Measurements from ENCODE around the gene IL6R. TPM values are rescaled to one million over a fixed set of nuclear protein-coding genes. Genes with fewer than 3 reads are reported as not detected.
A peak's percentile ranks its signal among the peaks of the same experiment; 100 is the strongest.

IL6R gene
- total and polyA plus RNA-seq, 2 of the 4 experiments (the other 2 are of a cell fraction), result 5.3 to 9.5 TPM

GRCh38 chr1:154427173-154428139 lies 22.3 kb downstream of the IL6R start:
- ATAC-seq (ENCODE audit: low read depth), result peak; percentile 24

More at GRCh38 chr1:154427173-154428139, 22.3 kb downstream of the IL6R start:
- dilution Hi-C loops (cut with HindIII; ENCODE audit: low sequenced_read_pairs, unreplicated experiment) (no loop called here), in situ Hi-C loops (cut with MboI; ENCODE audit: low sequenced_read_pairs) (no loop called here), intact Hi-C loops (cut with micrococcal nuclease) (no loop called here)
- Histone ChIP-seq H2AFZ (replicated peaks; ENCODE audit: low read length, poor library complexity) (no peak overlapping the region), H3K9me3 (ENCODE audit: control insufficient read depth, insufficient read depth, low read length) (no peaks in the 10 kb centered on the region), H4K5ac (ENCODE audit: low read depth, low read length) (no peak overlapping the region; the same call in 1 of the 2 replicates), H3K4me1 (ENCODE audit: control insufficient read depth, insufficient read depth, low read length) (peaks cover 36% of the 10 kb centered on the region), H3K4me2 (ENCODE audit: low read depth, low read length) (no peak overlapping the region), H3K27me3 (ENCODE audit: control insufficient read depth, insufficient read depth, low read length) (no peaks in the 10 kb centered on the region), H2AK5ac (ENCODE audit: low read depth, low read length) (peak overlapping the region; percentile 13; the same call in 1 of the 2 replicates), H3K18ac (ENCODE audit: low read depth, low read length) (no peak overlapping the region), H3K27ac (ENCODE audit: insufficient read depth, low read length) (no peak overlapping the region), H2AK9ac (replicated peaks; ENCODE audit: low read depth, low read length, poor library complexity) (peak overlapping the region; percentile 16), H2BK15ac (ENCODE audit: low read depth, low read length) (no peak overlapping the region), H3K36me3 (ENCODE audit: control insufficient read depth, insufficient read depth, low read length) (peaks cover 13% of the 10 kb centered on the region; the same call in 1 of the 2 replicates), H3K23ac (ENCODE audit: low read depth, low read length) (no peak overlapping the region), H4K91ac (ENCODE audit: insufficient read depth, low read depth, low read length) (no peak overlapping the region), H2BK20ac (ENCODE audit: low read depth, low read length) (no peak overlapping the region), H4K8ac (ENCODE audit: low read depth in 2 of 2, low read length in 2 of 2) (no peak overlapping the region; a peak in 1 of 4 replicates), H4K20me1 (ENCODE audit: insufficient read depth, low read length) (peaks cover 46% of the 10 kb centered on the region), H3K14ac (replicated peaks; ENCODE audit: low read depth, low read length) (no peak overlapping the region), H3K4me3 (ENCODE audit: insufficient read depth, low read depth, low read length) (no peak overlapping the region), H3K4ac (ENCODE audit: low read depth, low read length) (no peak overlapping the region), H3K56ac (ENCODE audit: extremely low read depth, insufficient read depth, low read length) (no peak overlapping the region), H2BK5ac (ENCODE audit: low read depth, low read length, poor library complexity, severe bottlenecking) (no peak overlapping the region), H3K9ac (ENCODE audit: low read depth, low read length) (no peak overlapping the region), H3K9me1 (ENCODE audit: insufficient read depth, low read length) (peaks cover 25% of the 10 kb centered on the region), H2BK120ac (ENCODE audit: low read depth, low read length) (no peak overlapping the region), H3K79me1 (ENCODE audit: low read depth in 1 of 2, low read length in 2 of 2) (peaks cover 3 to 18% of the 10 kb centered on the region in 2 experiments; a peak in 1 of 4 replicates)
- ChIA-PET CTCF (interaction anchor here (0.6 kb wide), 1 partner anchor 14 kb away, joined by 5 read pairs; no protein-coding TSS in a partner anchor), POLR2A (ENCODE audit: unreplicated experiment) (no interaction called here)
- WGBS, 2 experiments (ENCODE audit: extremely low coverage in 2 of 2, insufficient read length in 1 of 2), result 88% methylated on average over 3 of the region's 8 CpGs; no CpG with 5 or more reads in 1 of the 2 experiments
- BruUV-seq (replicated peaks), result no TSS peak
- no peak for TF ChIP-seq MAFK (IDR thresholded peaks at IDR 0.05; ENCODE audit: low read depth, low read length)
- TF ChIP-seq ELK1 (IDR thresholded peaks at IDR 0.05; ENCODE audit: borderline replicate concordance, low read depth, low read length), result no peak
- TF ChIP-seq MXI1 (IDR thresholded peaks at IDR 0.05; ENCODE audit: borderline replicate concordance, low read depth, low read length), result 0 out of 2 replicates have a peak, but pooled peaks have one; percentile 23
- peak; percentile 44 for DNase-seq

Measured in IMR-90 (cell line).